Stomach smooth muscle (tissue), 2 donors: ENCODE data around the gene RREB1.

ENCODE experiments used
- H3K27ac ChIP-seq: one replicate; pipeline ENCODE4 v1.7.0; 2013; ENCODE audit warnings: mild to moderate bottlenecking, low read length, inconsistent platforms
- H3K27me3 ChIP-seq, 2 donors: one replicate each; pipeline ENCODE4 v1.7.0; 2013; ENCODE audit warnings: low read length in 2 of 2; ENCODE audit not compliant: insufficient read depth in 2 of 2, control insufficient read depth in 1 of 2
- H3K36me3 ChIP-seq, 2 donors: one replicate each; pipeline ENCODE4 v1.7.0; 2013; ENCODE audit warnings: low read length in 2 of 2; ENCODE audit not compliant: control insufficient read depth in 2 of 2, insufficient read depth in 2 of 2
- H3K4me1 ChIP-seq: one replicate; pipeline ENCODE4 v1.7.0; 2013; ENCODE audit warnings: low read length; ENCODE audit not compliant: control insufficient read depth, insufficient read depth
- H3K4me3 ChIP-seq, 2 donors: one replicate each; pipeline ENCODE4 v1.7.0; 2013; ENCODE audit warnings: low read length in 2 of 2
- H3K9ac ChIP-seq, 2 donors: one replicate each; pipeline ENCODE4 v1.7.0; 2013; ENCODE audit warnings: low read length in 2 of 2, mild to moderate bottlenecking in 1 of 2
- H3K9me3 ChIP-seq, 2 donors: one replicate each; pipeline ENCODE4 v1.7.0; 2013; ENCODE audit warnings: low read length in 2 of 2; ENCODE audit not compliant: control insufficient read depth in 2 of 2
- donor health status: healthy.
- donor health status: Pancreatic carcinoma.

RREB1 gene

GRCh38 chr6:7074870-7075269 lies 32.9 kb upstream of the RREB1 start:
- H3K4me1 ChIP-seq: no peaks in the 10 kb centered on the region
- no peaks in the 10 kb centered on the region for H3K27me3 ChIP-seq
- no peaks in the 10 kb centered on the region for H3K9me3 ChIP-seq
- H3K27ac ChIP-seq: no peak overlapping the region
- H3K9ac ChIP-seq: no peak overlapping the region
- H3K4me3 ChIP-seq: no peak overlapping the region
- no peaks in the 10 kb centered on the region for H3K36me3 ChIP-seq

GRCh38 chr6:7075341-7076000 lies 32.3 kb upstream of the RREB1 start:
- H3K27ac ChIP-seq: no peak overlapping the region
- H3K4me1 ChIP-seq: no peaks in the 10 kb centered on the region
- H3K36me3 ChIP-seq: no peaks in the 10 kb centered on the region
- H3K4me3 ChIP-seq: no peak overlapping the region
- no peaks in the 10 kb centered on the region for H3K9me3 ChIP-seq
- no peak overlapping the region for H3K9ac ChIP-seq
- H3K27me3 ChIP-seq: no peaks in the 10 kb centered on the region

DNA sequence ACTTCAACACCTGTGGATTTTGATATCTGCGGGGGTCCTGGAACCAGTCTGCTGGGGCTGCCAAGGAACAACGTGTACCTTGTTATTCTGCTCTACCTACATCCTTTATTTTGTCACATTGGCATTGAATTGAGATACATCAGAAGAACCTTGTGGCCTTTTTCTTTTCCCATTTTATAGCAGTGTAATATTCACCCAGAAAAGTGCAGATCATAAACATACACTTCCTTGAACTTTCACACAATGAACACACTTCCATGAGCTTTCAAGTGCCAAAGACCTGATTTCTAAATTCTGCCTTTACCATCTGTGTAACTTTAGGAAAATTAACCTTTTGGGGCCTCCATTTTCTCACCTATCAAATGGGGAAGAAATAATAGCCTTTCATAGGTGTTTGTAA lies 29.9 kb upstream of the RREB1 start:
- H3K27ac ChIP-seq: no peak overlapping the region
- no peaks in the 10 kb centered on the region for H3K9me3 ChIP-seq
- H3K4me3 ChIP-seq: no peak overlapping the region
- no peaks in the 10 kb centered on the region for H3K4me1 ChIP-seq
- H3K9ac ChIP-seq: no peak overlapping the region
- no peaks in the 10 kb centered on the region for H3K36me3 ChIP-seq
- no peaks in the 10 kb centered on the region for H3K27me3 ChIP-seq

GRCh38 chr6:7078856-7079255 lies 28.9 kb upstream of the RREB1 start:
- Histone ChIP-seq H3K27me3 (no peaks in the 10 kb centered on the region), H3K27ac (no peak overlapping the region), H3K4me3 (no peak overlapping the region), H3K9me3 (no peaks in the 10 kb centered on the region), H3K9ac (no peak overlapping the region), H3K36me3 (no peaks in the 10 kb centered on the region), H3K4me1 (no peaks in the 10 kb centered on the region)

DNA sequence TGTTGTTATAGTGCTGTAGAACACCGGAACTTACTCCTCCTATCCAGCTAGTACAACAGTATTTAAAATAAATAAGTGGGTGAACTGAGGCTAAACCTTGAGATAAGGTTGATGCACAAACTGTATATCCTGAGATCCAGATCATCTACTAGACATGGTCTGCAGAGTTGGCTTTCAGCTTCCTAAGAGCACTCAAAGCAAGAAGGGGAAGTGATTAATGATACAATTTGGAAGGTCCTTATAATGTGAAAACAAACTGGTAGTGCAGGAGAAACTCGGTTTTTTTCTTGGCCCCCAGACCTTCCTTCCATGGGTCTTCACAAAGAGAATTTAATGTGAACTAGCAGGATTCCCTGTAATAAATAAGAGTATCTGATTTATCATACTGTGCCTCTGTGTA lies 27.4 kb upstream of the RREB1 start:
- Histone ChIP-seq H3K27ac (no peak overlapping the region), H3K4me1 (no peaks in the 10 kb centered on the region), H3K9ac (no peak overlapping the region), H3K9me3 (no peaks in the 10 kb centered on the region), H3K36me3 (no peaks in the 10 kb centered on the region), H3K27me3 (no peaks in the 10 kb centered on the region), H3K4me3 (no peak overlapping the region)

DNA sequence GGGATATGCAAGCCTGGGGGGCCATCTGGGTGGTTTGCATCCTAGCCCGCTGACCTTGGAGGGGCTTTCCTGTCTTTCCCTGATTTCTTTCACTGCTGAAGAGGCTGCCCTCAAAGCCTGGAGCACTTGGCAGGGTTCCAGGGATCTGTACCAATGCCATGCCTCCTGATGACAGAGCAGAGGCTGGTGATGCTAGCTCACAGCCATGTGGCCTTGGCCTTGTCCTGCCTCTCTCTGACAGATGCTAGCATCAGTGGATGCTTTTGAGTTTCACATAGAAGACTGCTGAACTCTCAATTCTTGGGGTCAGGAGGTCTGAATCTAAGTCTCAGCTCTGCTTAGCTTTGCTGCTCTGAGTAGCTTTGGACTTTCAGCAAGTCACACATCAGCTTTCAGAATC lies 21.9 kb upstream of the RREB1 start:
- no peaks in the 10 kb centered on the region for H3K9me3 ChIP-seq
- no peak overlapping the region for H3K9ac ChIP-seq
- H3K36me3 ChIP-seq: no peaks in the 10 kb centered on the region
- H3K4me1 ChIP-seq: peaks cover 5% of the 10 kb centered on the region
- H3K27me3 ChIP-seq: no peaks in the 10 kb centered on the region
- peak overlapping the region in 1 of 2 donors; percentile 44 for H3K4me3 ChIP-seq
- no peak overlapping the region for H3K27ac ChIP-seq

- Histone ChIP-seq H3K4me1 (peaks cover 5% of the 10 kb centered on the region), H3K9me3 (no peaks in the 10 kb centered on the region), H3K36me3 (no peaks in the 10 kb centered on the region), H3K27me3 (no peaks in the 10 kb centered on the region), H3K9ac (no peak overlapping the region), H3K27ac (no peak overlapping the region), H3K4me3 (peak overlapping the region in 1 of 2 donors; percentile 44)
These were observed 21.3 kb upstream of the RREB1 start for GRCh38 chr6:7086488-7086887.

DNA sequence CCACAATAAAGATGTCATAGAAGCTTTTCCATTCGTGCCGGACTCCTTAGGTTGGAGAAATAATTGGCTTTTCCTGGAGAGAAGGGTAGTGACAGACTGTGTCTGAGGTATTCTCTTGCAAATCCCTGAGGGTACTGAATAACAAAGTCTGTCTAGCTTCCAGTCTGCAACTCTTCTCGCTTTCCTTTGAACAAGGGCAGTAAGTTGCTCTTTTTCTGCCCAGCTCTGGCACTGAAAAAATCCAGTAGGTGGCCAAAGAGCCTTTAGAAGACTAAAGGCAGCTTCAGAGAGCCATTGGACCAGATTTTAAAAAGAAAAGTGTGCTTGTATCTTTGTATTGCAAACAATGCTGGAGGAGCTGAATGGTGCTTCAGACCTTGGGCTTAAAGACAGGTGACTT lies 20.7 kb upstream of the RREB1 start:
- Histone ChIP-seq H3K4me3 (peak overlapping the region; percentile 9 to 26), H3K36me3 (no peaks in the 10 kb centered on the region), H3K9me3 (no peaks in the 10 kb centered on the region), H3K4me1 (peaks cover 5% of the 10 kb centered on the region), H3K9ac (no peak overlapping the region), H3K27ac (no peak overlapping the region), H3K27me3 (no peaks in the 10 kb centered on the region)

- peaks cover 5% of the 10 kb centered on the region for H3K4me1 ChIP-seq
- H3K9ac ChIP-seq: no peak overlapping the region
- H3K27me3 ChIP-seq: no peaks in the 10 kb centered on the region
- no peak overlapping the region for H3K4me3 ChIP-seq
- H3K27ac ChIP-seq: no peak overlapping the region
- no peaks in the 10 kb centered on the region for H3K36me3 ChIP-seq
- no peaks in the 10 kb centered on the region for H3K9me3 ChIP-seq
These were observed 20.2 kb upstream of the RREB1 start for GRCh38 chr6:7087491-7087979.

GRCh38 chr6:7088076-7088742 lies 19.6 kb upstream of the RREB1 start:
- Histone ChIP-seq H3K36me3 (no peaks in the 10 kb centered on the region), H3K4me1 (peaks cover 5% of the 10 kb centered on the region), H3K9ac (no peak overlapping the region), H3K9me3 (no peaks in the 10 kb centered on the region), H3K27me3 (no peaks in the 10 kb centered on the region), H3K4me3 (no peak overlapping the region), H3K27ac (no peak overlapping the region)

- Histone ChIP-seq H3K27ac (no peak overlapping the region), H3K36me3 (no peaks in the 10 kb centered on the region), H3K4me1 (no peaks in the 10 kb centered on the region), H3K27me3 (no peaks in the 10 kb centered on the region), H3K4me3 (no peak overlapping the region), H3K9me3 (no peaks in the 10 kb centered on the region), H3K9ac (no peak overlapping the region)
These were observed 8.8 kb upstream of the RREB1 start for GRCh38 chr6:7098993-7099392.
